ENCODE data around the gene CCNK. TPM values are rescaled to one million over a fixed set of nuclear protein-coding genes. Genes with fewer than 3 reads are reported as not detected.

The CCNK gene
- total RNA-seq, 1 donor from 2014 or later = 79.8 TPM

GRCh38 chr14:99541211-99541610 is 60.0 kb downstream of the CCNK start:
- no peak for TF ChIP-seq CTCF (IDR thresholded peaks at IDR 0.05; ENCODE audit: unreplicated experiment)
- H3K4me3 Mint-ChIP-seq (ENCODE audit: unreplicated experiment) = no peak overlapping the region
- H3K27me3 Mint-ChIP-seq (ENCODE audit: unreplicated experiment) = peaks cover 20% of the 10 kb centered on the region
- peaks cover 20% of the 10 kb centered on the region for H3K4me1 Mint-ChIP-seq (ENCODE audit: unreplicated experiment)
- DNase-seq (ENCODE audit: low spot score) = no peak
- H3K9me3 Mint-ChIP-seq (ENCODE audit: unreplicated experiment) = no peaks in the 10 kb centered on the region
- no peaks in the 10 kb centered on the region for H3K36me3 Mint-ChIP-seq (ENCODE audit: low read depth, unreplicated experiment)
- H3K27ac Mint-ChIP-seq (ENCODE audit: unreplicated experiment) = no peak overlapping the region

- H3K27ac Mint-ChIP-seq (ENCODE audit: unreplicated experiment) = no peak overlapping the region
- H3K4me3 Mint-ChIP-seq (ENCODE audit: unreplicated experiment) = peak overlapping the region; percentile 31
- H3K9me3 Mint-ChIP-seq (ENCODE audit: unreplicated experiment) = no peaks in the 10 kb centered on the region
- H3K27me3 Mint-ChIP-seq (ENCODE audit: unreplicated experiment) = peaks cover 16% of the 10 kb centered on the region
- no peaks in the 10 kb centered on the region for H3K36me3 Mint-ChIP-seq (ENCODE audit: low read depth, unreplicated experiment)
- TF ChIP-seq CTCF (IDR thresholded peaks at IDR 0.05; ENCODE audit: unreplicated experiment) = no peak
- no peak for DNase-seq (ENCODE audit: low spot score)
- peaks cover 24% of the 10 kb centered on the region for H3K4me1 Mint-ChIP-seq (ENCODE audit: unreplicated experiment)
Measured at GRCh38 chr14:99541677-99542470, 60.7 kb downstream of the CCNK start.

- TF ChIP-seq CTCF (IDR thresholded peaks at IDR 0.05; ENCODE audit: unreplicated experiment) = no peak
- DNase-seq (ENCODE audit: low spot score) = no peak
- no peaks in the 10 kb centered on the region for H3K36me3 Mint-ChIP-seq (ENCODE audit: low read depth, unreplicated experiment)
- H3K4me3 Mint-ChIP-seq (ENCODE audit: unreplicated experiment) = no peak overlapping the region
- H3K27me3 Mint-ChIP-seq (ENCODE audit: unreplicated experiment) = peaks cover 17% of the 10 kb centered on the region
- peaks cover 24% of the 10 kb centered on the region for H3K4me1 Mint-ChIP-seq (ENCODE audit: unreplicated experiment)
- H3K27ac Mint-ChIP-seq (ENCODE audit: unreplicated experiment) = no peak overlapping the region
- no peaks in the 10 kb centered on the region for H3K9me3 Mint-ChIP-seq (ENCODE audit: unreplicated experiment)
Measured at GRCh38 chr14:99542566-99542965, 61.4 kb downstream of the CCNK start.

GRCh38 chr14:99543370-99543769 is 62.2 kb downstream of the CCNK start:
- H3K27me3 Mint-ChIP-seq (ENCODE audit: unreplicated experiment) = peaks cover 15% of the 10 kb centered on the region
- no peak for DNase-seq (ENCODE audit: low spot score)
- no peak overlapping the region for H3K27ac Mint-ChIP-seq (ENCODE audit: unreplicated experiment)
- H3K4me3 Mint-ChIP-seq (ENCODE audit: unreplicated experiment) = no peak overlapping the region
- no peak for TF ChIP-seq CTCF (IDR thresholded peaks at IDR 0.05; ENCODE audit: unreplicated experiment)
- H3K9me3 Mint-ChIP-seq (ENCODE audit: unreplicated experiment) = no peaks in the 10 kb centered on the region
- H3K36me3 Mint-ChIP-seq (ENCODE audit: low read depth, unreplicated experiment) = no peaks in the 10 kb centered on the region
- H3K4me1 Mint-ChIP-seq (ENCODE audit: unreplicated experiment) = peaks cover 24% of the 10 kb centered on the region

GRCh38 chr14:99543985-99544384 is 62.8 kb downstream of the CCNK start:
- no peaks in the 10 kb centered on the region for H3K36me3 Mint-ChIP-seq (ENCODE audit: low read depth, unreplicated experiment)
- no peak for DNase-seq (ENCODE audit: low spot score)
- TF ChIP-seq CTCF (IDR thresholded peaks at IDR 0.05; ENCODE audit: unreplicated experiment) = no peak
- peaks cover 24% of the 10 kb centered on the region for H3K4me1 Mint-ChIP-seq (ENCODE audit: unreplicated experiment)
- H3K27me3 Mint-ChIP-seq (ENCODE audit: unreplicated experiment) = peaks cover 17% of the 10 kb centered on the region
- H3K4me3 Mint-ChIP-seq (ENCODE audit: unreplicated experiment) = no peak overlapping the region
- no peaks in the 10 kb centered on the region for H3K9me3 Mint-ChIP-seq (ENCODE audit: unreplicated experiment)
- no peak overlapping the region for H3K27ac Mint-ChIP-seq (ENCODE audit: unreplicated experiment)

All from endothelial cell (in vitro differentiated cells).